H1 (cell line): Measurements from ENCODE around the gene SLC6A18. TPM values are rescaled to one million over a fixed set of nuclear protein-coding genes. Genes with fewer than 3 reads are reported as not detected.

Experiments
- CTCF ChIA-PET: fragments of 300-600 bp; sonication (Branson Sonifier 250); formaldehyde crosslinking; loops from one replicate; lab custom pipeline; 2021; ENCODE audit not compliant: partially characterized antibody; lab: Charles Lee
- POLR2A ChIA-PET: fragments of 300-600 bp; sonication (Branson Sonifier 250); formaldehyde crosslinking; loops from one replicate; lab custom pipeline; 2021; ENCODE audit warnings: inconsistent platforms; ENCODE audit not compliant: partially characterized antibody; lab: Charles Lee
- DNase-seq, 2 experiments: peaks; one replicate each; pipeline versions ENCODE4 v3.0.0 to v3.0.0-alpha.2; 2010 to 2022; ENCODE audit warnings: low spot score in 2 of 2, low read depth in 1 of 2, mixed read lengths in 1 of 2
- FAIRE-seq: peaks from 2 replicates; lab custom pipeline; 2011; peaks lifted over from hg19 to GRCh38; lab: Jason Lieb, UNC
- H2AFZ ChIP-seq: 2 replicates; pipeline ENCODE4 v1.8.1; 2012; ENCODE audit warnings: low read length, inconsistent platforms
- H2AK5ac ChIP-seq: 2 replicates; pipeline ENCODE4 v1.6.1; 2013; ENCODE audit warnings: low read depth, low read length
- H2BK120ac ChIP-seq: replicated peaks from 2 replicates; pipeline ENCODE3; 2013; ENCODE audit warnings: low read depth, low read length, inconsistent platforms
- H2BK12ac ChIP-seq: 2 replicates; pipeline ENCODE4 v1.6.1; 2013; ENCODE audit warnings: low read depth, low read length
- H2BK15ac ChIP-seq: 2 replicates; pipeline ENCODE4 v1.6.1; 2013; ENCODE audit warnings: low read length
- H2BK20ac ChIP-seq: 2 replicates; pipeline ENCODE4 v1.6.1; 2013; ENCODE audit warnings: low read length
- H2BK5ac ChIP-seq: 2 replicates; pipeline ENCODE4 v1.6.1; 2013; ENCODE audit warnings: low read depth, low read length
- H3K14ac ChIP-seq: 2 replicates; pipeline ENCODE4 v1.6.1; 2013; ENCODE audit warnings: inconsistent platforms; ENCODE audit not compliant: insufficient read length
- H3K18ac ChIP-seq: 2 replicates; pipeline ENCODE4 v1.6.1; 2013; ENCODE audit warnings: low read length; ENCODE audit errors: extremely low read depth
- H3K23ac ChIP-seq: 2 replicates; pipeline ENCODE4 v1.6.1; 2013; ENCODE audit warnings: inconsistent platforms; ENCODE audit not compliant: insufficient read length
- H3K23me2 ChIP-seq: 2 replicates; pipeline ENCODE4 v1.6.1; 2013; ENCODE audit warnings: low read depth, low read length
- H3K27ac ChIP-seq: 2 replicates; pipeline ENCODE4 v1.6.1; 2011; ENCODE audit warnings: low read depth, low read length, inconsistent platforms
- H3K27me3 ChIP-seq, 4 experiments: replicated peaks in 1 of 4; 1 replicate in 1 of 4; 2 replicates in 3 of 4; pipeline versions ENCODE4 v1.6.1 to v1.8.1; 2011 to 2013; ENCODE audit warnings: low read length in 3 of 4, mild to moderate bottlenecking in 3 of 4, inconsistent platforms in 2 of 4, mixed read lengths in 2 of 4, moderate library complexity in 1 of 4; ENCODE audit not compliant: control insufficient read depth in 3 of 4, insufficient read depth in 3 of 4; ENCODE audit errors: extremely low read depth in 1 of 4
- H3K36me3 ChIP-seq, 4 experiments: 2 replicates each; pipeline versions ENCODE4 v1.6.1 to v1.8.1; 2011 to 2013; ENCODE audit warnings: mild to moderate bottlenecking in 4 of 4, low read length in 3 of 4, moderate library complexity in 2 of 4, control low read depth in 1 of 4, inconsistent platforms in 1 of 4; ENCODE audit not compliant: insufficient read depth in 4 of 4, control insufficient read depth in 2 of 4
- H3K4ac ChIP-seq: replicated peaks from 2 replicates; pipeline ENCODE3; 2013; ENCODE audit warnings: low read length, low read depth, mixed read lengths, inconsistent platforms; ENCODE audit not compliant: insufficient read length
- H3K4me1 ChIP-seq, 4 experiments: replicated peaks in 1 of 4; 1 replicate in 1 of 4; 2 replicates in 3 of 4; pipeline versions ENCODE4 v1.6.1 to v1.8.1; 2011 to 2013; ENCODE audit warnings: low read length in 3 of 4, inconsistent platforms in 2 of 4, mixed read lengths in 1 of 4; ENCODE audit not compliant: insufficient read depth in 4 of 4, control insufficient read depth in 3 of 4
- H3K4me2 ChIP-seq, 2 experiments: 2 replicates each; pipeline versions ENCODE4 v1.6.1 to v1.8.1; 2011 to 2013; ENCODE audit warnings: low read depth in 2 of 2, low read length in 2 of 2, control low read depth in 1 of 2, inconsistent platforms in 1 of 2, mild to moderate bottlenecking in 1 of 2; ENCODE audit not compliant: insufficient read depth in 1 of 2
- H3K4me3 ChIP-seq, 4 experiments: fragments of 200-600, 300-600 bp in 1 of 4; sonication (generic), shearing (Covaris generic), sonication (Bioruptor Twin) in 1 of 4; 2 replicates each; pipeline versions ENCODE4 v1.5.1 to v1.8.1; 2011 to 2016; ENCODE audit warnings: low read length in 4 of 4, low read depth in 3 of 4, control low read depth in 2 of 4, inconsistent platforms in 2 of 4, mild to moderate bottlenecking in 2 of 4, mixed read lengths in 1 of 4, moderate library complexity in 1 of 4; ENCODE audit not compliant: insufficient read depth in 2 of 4; ENCODE audit errors: extremely low read depth in 1 of 4
- H3K56ac ChIP-seq: replicated peaks from 2 replicates; pipeline ENCODE3; 2013; ENCODE audit warnings: low read depth, mild to moderate bottlenecking, mixed read lengths, low read length, inconsistent platforms; ENCODE audit not compliant: insufficient read length
- H3K79me1 ChIP-seq: 2 replicates; pipeline ENCODE4 v1.6.1; 2013; ENCODE audit warnings: low read depth, low read length, control low read depth
- H3K79me2 ChIP-seq, 2 experiments: 2 replicates each; pipeline versions ENCODE4 v1.6.1 to v1.8.1; 2012 to 2013; ENCODE audit warnings: low read length in 2 of 2, mild to moderate bottlenecking in 2 of 2, inconsistent platforms in 1 of 2; ENCODE audit not compliant: insufficient read depth in 2 of 2, control insufficient read depth in 1 of 2
- H3K9ac ChIP-seq, 4 experiments: replicated peaks in 1 of 4; 1 replicate in 1 of 4; 2 replicates in 3 of 4; pipeline versions ENCODE4 v1.6.1 to v1.8.1; 2011 to 2013; ENCODE audit warnings: low read depth in 3 of 4, low read length in 3 of 4, control low read depth in 2 of 4, mild to moderate bottlenecking in 2 of 4, moderate library complexity in 2 of 4, inconsistent platforms in 1 of 4; ENCODE audit errors: extremely low read depth in 1 of 4
- H3K9me3 ChIP-seq, 2 experiments: 2 replicates each; pipeline versions ENCODE4 v1.6.1 to v1.8.1; 2012 to 2013; ENCODE audit warnings: mild to moderate bottlenecking in 2 of 2, moderate library complexity in 2 of 2, control low read depth in 1 of 2, inconsistent platforms in 1 of 2, low read depth in 1 of 2, low read length in 1 of 2, mixed read lengths in 1 of 2; ENCODE audit not compliant: insufficient read depth in 2 of 2
- H4K20me1 ChIP-seq, 2 experiments: replicated peaks in 1 of 2; 2 replicates each; pipeline versions ENCODE3 to v1.8.1; 2011 to 2013; ENCODE audit warnings: inconsistent platforms in 2 of 2, low read length in 2 of 2, mild to moderate bottlenecking in 1 of 2; ENCODE audit not compliant: insufficient read depth in 2 of 2, control insufficient read depth in 1 of 2
- H4K5ac ChIP-seq: 2 replicates; pipeline ENCODE4 v1.6.1; 2013; ENCODE audit warnings: low read length, low read depth, mixed read lengths, inconsistent platforms; ENCODE audit not compliant: insufficient read length
- H4K8ac ChIP-seq: 2 replicates; pipeline ENCODE4 v1.8.0; 2013; ENCODE audit warnings: mild to moderate bottlenecking, moderate library complexity, low read length, inconsistent platforms; ENCODE audit not compliant: insufficient read depth; ENCODE audit errors: extremely low read depth
- H4K91ac ChIP-seq: replicated peaks from 2 replicates; pipeline ENCODE3; 2013; ENCODE audit warnings: low read length, mixed read lengths, inconsistent platforms; ENCODE audit not compliant: insufficient read length
- MAX ChIP-seq: IDR thresholded peaks from 2 replicates; pipeline ENCODE4 v1.6.1; 2012; ENCODE audit warnings: inconsistent platforms
- WGBS, 2 experiments: shearing (Covaris generic) in 1 of 2; methylation state at CpG; one replicate each; pipeline versions ENCODE4 v1.1.6 to v1.1.7; 2013 to 2015; ENCODE audit warnings: low lambda C conversion rate in 2 of 2, mixed read lengths in 2 of 2, inconsistent platforms in 1 of 2, low coverage in 1 of 2, missing lambda C conversion rate in 1 of 2; ENCODE audit not compliant: insufficient replicate concordance in 2 of 2, insufficient coverage in 1 of 2, insufficient read length in 1 of 2; ENCODE audit errors: extremely low coverage in 1 of 2, missing lambda C conversion rate in 1 of 2; 5-methylcytosine and 5-hydroxymethylcytosine counted together
- polyA plus RNA-seq, 7 experiments: library from polyadenylated mRNA; depleted of rRNA in 3 of 7; stranded (reverse) in 5 of 7; unstranded in 2 of 7; fragments of >200 nt in 5 of 7; fragments of 200-250 nt in 2 of 7; gene quantifications; 1 replicate in 5 of 7; 2 replicates in 1 of 7; 4 replicates in 1 of 7; pipeline versions ENCODE4 v1.2.1 to v1.2.3, GENCODE V29; 2011 to 2013; ENCODE audit warnings: missing spikeins in 2 of 7, mixed read lengths in 2 of 7
- total RNA-seq: library from RNA; stranded (reverse); fragmentation: NEBNext Ultra II Directional; extraction: Animal tissue kit (Norgen Biotek cat#: 25700); gene quantifications from 2 replicates; pipeline ENCODE4 v1.2.1, GENCODE V29; 2021

SLC6A18 gene
- total and polyA plus RNA-seq, 2 of the 8 experiments (the other 6 are each of a cell fraction or from before 2014, with no cell fraction given): not detected

- H2AK5ac ChIP-seq: no peak overlapping the region
- H3K27me3 ChIP-seq: no peaks in the 10 kb centered on the region
- no peak overlapping the region for H3K4me3 ChIP-seq
- no peak overlapping the region for H2AFZ ChIP-seq
- no peak overlapping the region for H3K14ac ChIP-seq
- no peaks in the 10 kb centered on the region for H3K79me2 ChIP-seq
- H3K36me3 ChIP-seq: no peaks in the 10 kb centered on the region
- H2BK120ac ChIP-seq: no peak overlapping the region
- ChIA-PET CTCF (interaction anchor here (0.7 to 1.4 kb wide), 4 partner anchors 13 to 204 kb away, joined by 3 to 5 read pairs (median 4); no protein-coding TSS in a partner anchor), POLR2A (no interaction called here)
- H2BK15ac ChIP-seq: no peak overlapping the region
- H3K4me1 ChIP-seq: peaks cover 0 to 3% (median 0%) of the 10 kb centered on the region in 4 experiments; a peak in 1 of 7 replicates
- peaks cover 2% of the 10 kb centered on the region; the same call in 1 of the 2 replicates for H3K23me2 ChIP-seq
- H2BK20ac ChIP-seq: no peak overlapping the region
- no peak overlapping the region for H3K9ac ChIP-seq
- H3K18ac ChIP-seq: no peak overlapping the region
- DNase-seq: no peak
- H3K79me1 ChIP-seq: no peaks in the 10 kb centered on the region
- 87% methylated on average over 11 of the region's 18 CpGs; no CpG with 5 or more reads in 1 of the 2 experiments for WGBS, 2 experiments
- no peak overlapping the region for H2BK5ac ChIP-seq
- no peak overlapping the region for H3K27ac ChIP-seq
- no peak overlapping the region for H3K4ac ChIP-seq
- no peak overlapping the region for H4K91ac ChIP-seq
- no peak overlapping the region; the same call in 1 of the 2 replicates for H4K8ac ChIP-seq
- H3K23ac ChIP-seq: no peak overlapping the region
- no peak overlapping the region for H3K56ac ChIP-seq
- TF ChIP-seq MAX: no peak
- no peaks in the 10 kb centered on the region for H4K20me1 ChIP-seq
- H3K4me2 ChIP-seq: no peak overlapping the region
- H4K5ac ChIP-seq: no peak overlapping the region
- H2BK12ac ChIP-seq: no peak overlapping the region
- FAIRE-seq: no peak
- H3K9me3 ChIP-seq: peaks cover 0 to 3% of the 10 kb centered on the region in 2 experiments; a peak in 1 of 4 replicates
Measured at GRCh38 chr5:1187234-1187949, 37.8 kb upstream of the SLC6A18 start.
